Glomerular visceral epithelial cell (primary cell): Measurements from ENCODE around the gene FAM228B.
A peak's percentile ranks its signal among the peaks of the same experiment; 100 is the strongest.
"Not testable (repeated sequence)": the region's sequence is repeated elsewhere in the genome, so short reads cannot be mapped to it uniquely, and the experiment has no call there.

Source experiments
- DNase-seq: peaks from one replicate; pipeline ENCODE4 v3.0.0-alpha.2; 2016; ENCODE audit errors: extremely low spot score

FAM228B gene

DNA sequence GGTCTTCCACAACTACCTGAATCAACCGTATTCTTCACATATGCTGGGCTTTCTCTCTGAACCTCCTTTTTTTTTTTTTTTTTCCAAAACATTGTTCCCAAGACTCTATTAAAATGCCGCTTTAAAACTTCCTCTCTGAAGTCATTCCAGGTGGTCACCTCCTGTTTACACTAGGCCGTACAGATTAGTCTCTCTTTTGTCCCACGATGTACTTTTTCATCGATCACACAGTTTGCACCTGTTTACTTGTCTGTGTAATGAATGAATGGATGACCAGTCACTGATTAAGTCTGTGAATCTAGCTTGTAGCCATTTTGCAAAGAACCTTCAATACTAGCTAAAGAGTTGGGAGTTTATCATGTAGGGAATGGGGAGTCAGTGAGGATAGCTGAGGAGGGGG is 34.9 kb downstream of the FAM228B start:
- no peak for DNase-seq

DNA sequence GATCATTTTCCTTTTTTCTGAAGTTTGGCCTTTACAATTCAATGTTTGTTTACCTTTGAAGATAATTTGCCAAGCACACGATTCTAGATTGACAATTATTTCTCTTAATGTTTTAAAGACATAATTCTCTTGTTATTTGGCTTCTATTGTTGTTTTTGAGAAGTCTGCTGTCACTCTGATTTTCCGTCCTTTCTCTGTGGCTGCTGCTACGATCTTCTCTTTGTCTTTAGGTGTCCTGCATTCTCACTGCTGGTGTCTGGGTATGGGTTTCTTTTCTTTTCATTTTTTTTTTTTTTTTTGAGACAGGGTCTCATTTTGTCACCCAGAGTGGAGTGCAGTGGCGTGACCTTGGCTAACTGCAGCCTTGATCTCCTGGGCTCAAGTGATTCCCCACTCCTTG is 36.4 kb downstream of the FAM228B start:
- DNase-seq, result no peak

DNA sequence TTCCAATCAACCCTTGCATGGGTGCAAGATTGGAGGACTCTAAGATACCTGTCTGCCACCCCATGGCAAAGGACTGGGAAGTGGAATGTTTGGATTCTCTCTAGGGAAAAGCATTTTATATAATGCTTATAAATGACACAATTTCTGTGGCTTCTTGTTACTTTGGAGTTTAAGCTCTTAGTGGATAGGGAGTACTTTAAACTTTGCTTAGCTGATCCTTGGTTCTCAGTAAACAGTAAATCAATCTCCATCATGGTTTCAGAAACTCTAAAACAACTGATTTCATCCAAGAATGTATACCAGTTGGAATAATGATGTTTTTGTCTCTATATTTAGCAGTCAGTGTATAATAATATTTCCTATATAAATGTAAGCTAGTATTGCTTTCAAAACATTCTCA is 37.5 kb downstream of the FAM228B start:
- DNase-seq, result no peak

DNA sequence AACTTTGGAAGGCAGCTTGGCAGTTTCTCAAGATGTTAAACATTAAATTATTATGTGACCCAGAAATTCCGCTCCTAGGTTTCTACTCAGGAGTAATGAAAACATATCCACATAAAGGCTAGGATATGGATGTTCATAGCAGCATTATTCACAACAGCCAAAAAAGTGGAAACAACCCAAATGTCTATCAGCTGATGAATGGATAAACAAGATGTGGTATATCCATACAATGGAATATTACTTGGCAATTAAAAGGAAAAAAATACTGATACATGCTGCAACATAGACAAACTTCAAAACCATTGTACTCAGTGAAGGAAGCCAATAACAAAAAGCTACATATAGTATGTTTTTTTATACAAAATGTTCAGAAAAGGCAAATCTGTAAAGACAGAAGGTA is 39.2 kb downstream of the FAM228B start:
- DNase-seq, result no peak

DNA sequence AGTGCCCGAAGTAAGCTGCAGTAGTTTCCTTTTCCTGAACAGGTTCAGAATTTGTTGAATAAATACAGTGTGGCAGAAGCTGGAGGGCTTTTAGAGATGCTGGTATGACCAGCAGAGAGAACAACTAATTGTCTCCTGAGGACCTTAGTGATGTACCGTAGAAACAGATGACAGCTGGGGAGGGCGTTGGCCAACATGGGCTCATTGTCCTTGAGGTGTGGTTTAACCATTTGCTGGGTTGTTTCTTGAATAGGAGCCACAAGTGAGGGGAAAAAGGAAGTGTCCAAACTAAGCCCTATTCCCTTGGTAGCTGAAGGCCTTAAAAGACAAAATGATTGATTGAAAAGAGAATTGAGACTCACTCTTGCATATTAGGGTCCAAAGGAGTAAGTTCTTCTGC is 39.9 kb downstream of the FAM228B start:
- no peak for DNase-seq

DNA sequence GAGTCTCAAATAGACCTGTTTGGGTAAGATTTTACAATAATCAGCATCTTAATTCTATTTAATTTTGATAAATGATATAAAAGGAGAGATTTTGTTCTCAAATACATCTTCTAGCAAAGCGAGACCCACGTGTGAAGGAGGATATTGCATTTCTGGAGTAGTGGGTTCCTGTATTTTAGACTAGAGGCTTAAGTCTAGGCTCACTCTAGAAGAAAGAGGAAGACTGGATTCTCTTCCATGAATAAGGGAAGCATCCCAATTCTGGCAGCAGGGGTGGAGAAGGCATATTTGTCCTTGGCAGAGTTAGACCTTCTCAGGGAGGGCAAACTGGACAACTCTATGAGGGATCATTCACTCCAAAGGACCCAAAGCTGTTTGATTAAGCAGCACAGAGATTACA is 40.3 kb downstream of the FAM228B start:
- no peak for DNase-seq

DNA sequence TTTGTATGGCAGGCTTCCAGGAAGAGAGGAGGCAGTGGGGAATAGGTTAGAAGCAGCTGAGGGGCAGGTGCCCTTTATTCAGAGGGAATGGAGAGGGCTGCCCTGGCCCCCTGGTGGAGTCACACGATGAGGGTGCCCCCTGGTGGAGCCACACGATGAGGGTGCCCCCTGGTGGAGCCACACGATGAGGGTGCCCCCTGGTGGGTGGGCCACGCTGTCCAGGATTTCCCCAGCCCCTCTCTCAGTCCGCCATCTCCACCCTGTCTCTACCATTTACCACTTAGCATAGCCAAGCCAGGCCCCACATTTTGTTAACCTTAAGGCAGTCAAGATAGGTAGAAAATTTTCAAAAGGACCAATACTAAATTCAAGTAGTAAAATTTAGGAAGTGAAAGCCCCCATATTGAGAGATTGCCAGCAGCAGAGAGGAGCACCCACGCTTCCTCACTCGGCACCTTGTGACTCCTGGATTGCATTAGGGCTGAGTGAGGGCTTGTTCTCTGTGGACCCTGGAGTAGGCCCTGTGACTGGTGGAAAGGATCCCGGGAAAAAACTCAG is 41.2 kb downstream of the FAM228B start:
- peak; percentile 10 for DNase-seq

DNA sequence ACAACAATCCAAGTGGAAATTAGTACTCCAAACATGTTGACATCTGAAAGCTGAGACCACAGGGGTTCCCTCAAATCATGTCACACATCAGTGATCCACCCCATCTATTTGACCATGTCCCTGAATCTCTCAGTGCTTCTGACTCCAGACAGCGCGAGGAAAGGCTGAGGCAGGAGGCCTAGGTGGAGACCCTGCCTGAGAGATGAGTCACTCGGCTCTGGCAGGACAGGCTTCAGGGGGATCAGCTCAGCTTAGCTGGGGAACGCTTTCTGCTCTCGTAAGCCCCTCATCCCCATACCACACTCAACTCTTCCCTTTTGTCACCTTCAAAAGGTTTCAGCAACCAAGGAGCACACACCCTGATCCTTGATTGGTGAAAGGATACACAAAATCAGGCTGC is 45.8 kb downstream of the FAM228B start:
- DNase-seq, result no peak

DNA sequence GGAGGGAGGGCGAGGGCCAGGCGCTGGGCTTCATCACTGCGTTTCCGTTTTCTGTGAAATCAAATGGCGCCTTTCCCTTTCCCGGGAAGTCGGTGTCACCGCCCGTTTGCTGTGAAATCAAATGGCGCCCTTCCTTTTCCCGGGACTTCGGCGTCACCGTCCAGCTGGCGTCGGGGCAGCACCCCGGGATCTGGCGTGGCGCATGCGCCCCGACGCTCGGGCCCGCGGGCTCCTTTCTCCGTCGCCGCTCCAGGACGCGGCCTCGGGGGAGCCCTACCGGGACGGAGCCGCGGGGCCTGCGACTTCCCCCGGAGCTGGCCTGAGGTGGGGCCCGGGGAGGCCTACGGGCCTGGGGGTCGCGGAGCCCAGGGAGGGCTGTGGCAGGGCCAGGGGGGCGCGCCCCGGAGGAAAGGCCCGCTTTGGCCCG is 51.6 kb downstream of the FAM228B start, which contains the start of gene FAM228A:
Gene FAM228A, plus strand, starts transcription at position 203 of the 427 bp plus-strand sequence. CDS start 428 bp downstream, outside the sequence.
- DNase-seq, result no peak

DNA sequence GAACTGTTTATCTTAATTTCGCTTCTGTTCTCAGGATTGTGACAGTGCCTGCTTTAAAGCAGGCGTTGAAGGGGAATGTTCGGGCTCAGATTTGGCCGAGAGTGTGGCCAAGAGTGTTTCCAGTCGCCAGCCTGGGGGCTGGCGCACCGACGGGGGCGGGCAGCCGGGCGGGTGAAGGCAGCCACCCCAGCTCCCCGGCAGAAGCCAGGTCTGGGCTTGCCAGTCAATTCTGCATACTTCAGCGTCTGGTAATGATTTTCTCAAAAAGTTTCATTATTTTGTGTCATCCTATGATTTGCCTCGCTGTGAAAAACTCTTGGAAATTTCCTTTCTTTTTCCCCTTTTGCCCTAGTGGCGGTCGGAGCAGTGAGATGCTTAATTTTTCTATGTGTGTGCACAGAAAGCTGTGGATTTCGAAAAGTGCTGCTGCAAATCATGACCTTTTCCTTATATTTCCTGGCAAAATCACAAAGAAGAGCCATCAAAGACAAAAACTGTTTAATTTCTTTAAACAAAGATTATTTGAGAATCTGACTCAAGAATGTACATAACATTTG is 52.4 kb downstream of the FAM228B start:
- DNase-seq, result no peak

DNA sequence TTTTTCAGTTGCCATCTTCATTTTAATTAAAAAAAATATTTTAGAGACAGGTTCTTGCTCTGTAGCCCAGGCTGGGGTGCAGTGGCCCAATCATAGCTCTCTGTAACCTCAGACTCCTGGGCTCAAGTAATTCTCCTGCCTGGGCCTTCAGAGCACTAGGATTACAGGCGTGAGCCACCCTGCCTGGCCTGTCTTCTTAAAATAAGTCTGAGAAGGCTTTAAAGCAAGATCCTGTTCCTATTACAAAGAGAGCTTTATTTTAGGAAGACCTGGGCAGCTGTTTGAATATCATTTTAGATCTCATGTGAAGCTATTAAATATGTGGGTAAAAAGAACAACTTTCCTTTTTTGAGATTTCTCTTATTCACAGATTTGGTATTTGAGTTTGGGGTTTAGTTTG is 53.1 kb downstream of the FAM228B start:
- no peak for DNase-seq

DNA sequence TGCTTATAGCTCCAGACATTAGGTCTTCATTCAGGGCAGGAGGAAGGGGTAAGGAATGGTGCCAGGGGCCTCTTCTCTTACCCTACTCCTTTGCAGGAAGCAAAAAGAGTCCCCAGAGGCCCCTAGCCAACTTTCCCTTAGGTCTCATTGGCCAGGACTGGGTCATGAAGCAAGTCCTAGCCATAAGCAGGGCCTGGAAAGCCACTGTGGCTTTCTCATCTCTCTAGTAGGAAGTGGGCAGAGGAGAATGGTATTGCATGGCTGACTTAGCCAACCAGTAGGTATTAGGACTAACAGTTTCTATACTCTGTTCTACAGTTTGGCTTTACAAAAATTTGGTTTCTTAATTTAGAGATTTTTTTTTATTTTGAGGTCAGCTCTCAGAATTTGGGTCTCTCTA is 56.4 kb downstream of the FAM228B start:
- no peak for DNase-seq

DNA sequence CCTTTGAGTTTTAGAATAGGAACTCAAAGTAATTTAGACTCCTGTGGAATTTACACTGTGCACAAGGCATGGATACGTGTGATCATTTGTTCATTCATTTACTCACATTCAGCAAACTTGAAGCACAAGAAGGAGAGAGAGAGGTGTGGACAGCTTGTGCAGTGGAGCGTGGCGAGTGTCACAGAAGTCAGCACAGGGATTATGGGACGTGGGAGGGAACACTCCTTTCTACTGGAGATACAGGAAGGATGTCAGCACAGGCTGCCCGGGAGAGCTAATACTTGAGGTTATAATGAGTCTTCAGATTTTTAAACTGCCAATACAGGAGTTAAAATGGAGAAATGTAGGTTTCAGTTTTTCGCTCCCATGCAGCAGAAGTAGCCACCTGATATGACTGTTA is 58.6 kb downstream of the FAM228B start:
- peak; percentile 11 for DNase-seq

DNA sequence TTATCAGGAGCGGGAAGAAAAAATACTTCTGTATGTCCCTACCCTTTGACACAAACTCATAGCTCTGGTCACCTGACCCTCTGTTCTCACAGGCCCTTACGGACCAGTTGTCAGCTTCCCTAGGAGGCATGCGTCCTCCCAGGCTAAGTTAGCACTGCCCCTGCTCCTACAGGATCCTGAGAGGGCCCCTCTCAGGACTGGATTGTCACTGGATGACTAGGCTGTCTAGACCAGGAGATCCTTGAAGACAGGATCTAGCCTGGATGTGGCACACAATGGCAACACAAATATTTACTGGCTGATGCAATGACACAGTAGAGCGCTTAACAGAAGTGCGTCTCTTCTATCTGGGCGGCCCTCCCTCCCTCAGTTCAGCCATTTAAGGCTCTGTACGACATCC is 59.2 kb downstream of the FAM228B start:
- no peak for DNase-seq

DNA sequence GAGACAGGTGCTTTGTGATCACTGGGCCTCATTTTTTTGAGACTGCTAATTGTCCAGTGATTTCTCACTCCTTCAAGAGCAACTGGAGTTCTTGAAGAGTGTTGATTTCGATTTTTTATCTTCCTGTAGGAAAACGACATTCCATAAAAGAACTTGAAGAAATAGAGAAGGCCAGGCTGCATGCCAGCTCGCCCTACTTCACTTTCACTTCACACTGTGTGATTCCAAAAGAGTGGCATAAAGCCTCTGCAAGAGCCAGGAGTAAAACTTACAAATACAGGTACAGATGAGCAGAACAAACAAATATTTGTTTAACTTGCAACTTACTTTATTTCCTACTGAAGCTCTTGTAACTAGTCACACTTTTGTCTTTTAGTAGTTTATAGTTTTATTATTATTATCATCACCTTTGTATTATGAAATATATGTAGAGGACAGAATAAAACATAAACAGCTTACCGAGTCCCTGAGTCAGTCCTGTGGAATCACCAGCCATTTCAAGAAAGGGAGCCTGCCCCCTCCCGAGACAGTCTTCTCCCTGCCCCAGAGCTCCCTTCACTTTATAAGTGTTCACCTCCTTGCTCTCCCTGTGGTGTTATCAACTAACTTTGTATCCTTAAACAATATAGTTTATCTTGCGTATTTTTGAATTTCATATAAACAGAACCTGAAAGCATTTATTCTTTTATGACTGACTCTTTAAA is 60.2 kb downstream of the FAM228B start:
- no peak for DNase-seq

DNA sequence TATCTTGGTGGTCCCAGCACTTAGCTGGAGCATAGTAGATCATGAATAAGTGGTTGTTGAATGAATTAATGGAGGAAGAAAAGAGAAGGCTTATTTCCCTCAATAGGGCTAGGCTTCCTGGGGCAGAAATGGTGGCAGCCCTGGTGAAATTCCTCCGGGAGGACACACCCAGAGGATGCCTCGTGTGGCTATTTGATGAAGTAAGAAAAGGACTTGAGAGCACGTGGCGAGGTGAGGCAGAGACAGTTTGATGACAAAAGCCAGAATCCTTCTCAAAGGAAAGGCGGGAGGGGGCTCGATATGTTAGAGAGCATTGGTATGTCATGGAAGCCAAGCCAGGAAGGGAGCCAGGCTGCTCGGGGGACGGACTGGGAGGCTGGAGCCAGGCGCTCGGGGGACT is 66.3 kb downstream of the FAM228B start:
- no peak for DNase-seq

DNA sequence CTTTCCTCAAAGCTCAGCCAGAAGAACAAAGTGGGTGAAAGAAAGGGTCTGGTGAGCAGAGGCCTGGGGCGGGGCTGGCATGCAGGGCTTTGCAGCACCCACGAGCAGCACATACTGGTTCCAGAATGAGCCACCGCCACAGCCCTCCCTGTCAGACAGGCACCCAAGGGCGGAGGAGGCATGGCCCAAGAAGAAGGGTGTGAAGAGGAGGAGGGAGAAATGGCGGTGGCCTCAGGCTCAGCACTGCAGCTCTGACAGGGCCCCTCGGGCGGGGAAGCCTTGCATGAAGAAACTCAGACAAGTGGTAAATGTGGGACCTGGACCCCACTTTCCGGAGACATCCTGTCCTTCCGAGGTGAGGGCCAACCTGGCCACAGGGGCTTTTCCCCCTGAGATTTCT is 67.2 kb downstream of the FAM228B start:
- DNase-seq, result no peak

DNA sequence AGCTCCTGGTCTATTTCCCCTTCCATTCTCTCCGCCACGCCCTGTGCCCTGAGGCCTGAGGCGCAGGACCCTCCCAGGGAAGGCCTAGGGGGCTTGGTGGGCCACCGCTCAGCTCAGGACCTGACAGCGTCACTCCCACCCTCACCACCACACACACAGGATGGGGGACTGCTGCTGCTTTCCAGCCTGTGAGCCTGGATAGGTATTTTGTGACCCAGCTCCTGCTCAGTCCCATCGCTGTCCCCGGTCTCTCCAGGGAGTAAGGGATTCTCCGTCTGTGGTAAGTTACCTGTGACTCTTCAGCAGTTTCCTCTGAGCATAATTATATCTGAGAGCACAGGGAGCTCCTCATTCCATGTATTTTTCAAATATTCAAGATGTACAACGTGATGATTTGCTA is 67.9 kb downstream of the FAM228B start:
- DNase-seq, result no peak

DNA sequence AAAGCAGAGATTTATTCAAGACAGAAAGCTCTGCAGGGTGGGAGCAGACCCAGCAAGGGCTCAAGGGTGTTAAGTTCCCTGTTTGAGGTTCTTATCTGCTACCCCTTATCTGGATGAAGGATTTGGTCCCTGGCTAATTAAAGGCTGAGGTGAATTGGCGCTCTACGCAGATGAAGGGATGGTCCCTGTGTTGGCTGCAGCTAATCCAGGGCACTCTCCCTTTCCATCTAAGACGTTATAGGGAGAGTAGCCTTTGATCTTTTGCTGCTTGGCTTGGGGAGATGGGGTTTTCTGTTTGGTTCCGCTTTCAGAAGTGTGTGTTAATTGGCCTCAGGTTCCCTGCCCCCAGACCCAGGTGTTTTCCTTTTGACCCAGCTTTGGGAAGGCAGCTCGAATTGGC is 68.6 kb downstream of the FAM228B start:
- DNase-seq, result no peak

DNA sequence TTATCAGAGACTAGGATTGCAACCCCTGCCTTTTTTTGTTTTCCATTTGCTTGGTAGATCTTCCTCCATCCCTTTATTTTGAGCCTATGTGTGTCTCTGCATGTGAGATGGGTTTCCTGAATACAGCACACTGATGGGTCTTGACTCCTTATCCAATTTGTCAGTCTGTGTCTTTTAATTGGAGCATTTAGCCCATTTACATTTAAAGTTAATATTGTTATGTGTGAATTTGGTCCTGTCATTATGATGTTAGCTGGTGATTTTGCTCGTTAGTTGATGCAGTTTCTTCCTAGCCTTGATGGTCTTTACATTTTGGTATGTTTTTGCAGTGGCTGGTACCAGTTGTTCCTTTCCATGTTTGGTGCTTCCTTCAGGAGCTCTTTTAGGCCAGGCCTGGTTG is 73.9 kb downstream of the FAM228B start:
- DNase-seq, result not testable (repeated sequence)

DNA sequence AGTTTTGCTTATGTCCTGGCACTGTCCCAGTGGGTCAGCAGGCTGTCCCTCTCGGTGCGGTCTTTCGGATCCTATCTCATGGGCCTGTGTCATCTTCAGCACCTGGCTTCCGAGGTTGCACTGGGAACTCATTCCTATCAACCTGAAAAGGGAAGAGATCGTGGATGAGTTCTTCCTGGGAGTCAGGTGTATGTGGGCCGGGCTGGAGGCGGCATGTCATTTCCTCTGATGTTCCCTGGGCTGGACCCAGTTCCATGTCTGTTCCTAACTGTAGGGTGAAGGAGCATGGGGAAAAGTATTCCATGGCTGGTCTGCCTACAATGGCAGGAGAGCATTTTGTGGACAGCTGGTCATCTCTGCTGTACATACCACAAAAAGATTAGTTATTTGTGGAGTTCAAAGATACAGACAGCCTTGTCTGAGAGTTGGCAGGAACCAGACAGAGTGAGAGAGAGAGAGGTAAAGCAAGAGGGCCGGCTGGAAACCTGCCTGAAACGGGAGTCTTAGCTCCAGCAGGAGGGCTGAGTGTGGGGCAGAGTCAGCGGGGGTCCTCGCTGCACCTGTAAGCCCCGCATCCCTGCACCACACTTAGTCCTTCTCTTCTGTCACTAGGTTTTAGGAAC is 76.8 kb downstream of the FAM228B start:
- no peak for DNase-seq

DNA sequence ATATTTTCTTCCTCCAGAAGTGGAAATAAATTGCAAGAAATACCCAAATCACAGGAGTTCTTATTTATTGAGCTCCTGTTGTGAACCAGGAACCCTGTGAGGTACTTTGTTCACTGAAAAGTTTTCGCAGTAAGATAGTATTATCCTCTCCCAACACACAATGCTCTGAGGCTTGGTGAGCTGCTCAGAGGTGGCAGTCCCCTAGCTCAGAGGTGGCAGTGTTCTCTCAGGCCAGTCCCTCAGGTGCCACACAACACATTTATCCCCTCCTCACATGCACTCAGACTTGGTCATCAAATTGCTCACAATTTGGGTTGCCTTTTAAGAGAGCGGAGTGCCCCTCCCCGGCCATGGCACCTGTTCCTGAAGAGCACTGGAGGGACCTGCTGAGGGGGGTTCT is 77.5 kb downstream of the FAM228B start:
- no peak for DNase-seq
